ENCODE measurements around the gene FAM200C. TPM values are rescaled to one million over a fixed set of nuclear protein-coding genes. Genes with fewer than 3 reads are reported as not detected.

Gene FAM200C
- total and polyA plus RNA-seq, 2 donors (not counting 1 experiment from before 2014, with no cell fraction given): 4.0 to 5.3 TPM

DNA sequence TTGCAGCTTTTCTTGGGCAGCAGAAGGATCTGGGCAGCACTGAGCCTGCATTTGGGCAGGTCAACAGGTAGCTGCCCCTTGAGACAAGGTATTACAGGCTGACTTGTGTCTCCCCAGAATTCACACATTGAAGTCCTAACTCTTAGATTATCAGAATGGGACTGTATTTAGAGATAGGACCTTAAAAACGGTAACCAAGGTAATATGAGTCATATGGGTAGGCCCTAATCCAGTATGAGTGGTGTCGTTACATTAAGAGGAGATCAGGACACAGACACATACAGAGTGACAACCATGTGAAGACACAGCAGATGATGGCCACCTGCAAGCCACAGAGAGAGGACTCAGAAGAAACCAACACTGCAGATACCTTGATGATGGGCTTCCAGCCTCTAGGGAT lies 32.6 kb downstream of the FAM200C start:
- H3K36me3 ChIP-seq (ENCODE audit: control insufficient read depth, insufficient read depth, low read length): no peaks in the 10 kb centered on the region
- peaks cover 8% of the 10 kb centered on the region for H3K4me1 ChIP-seq (ENCODE audit: control insufficient read depth, extremely low read depth, insufficient read depth, low read length)
- no peak overlapping the region for H3K9ac ChIP-seq (ENCODE audit: insufficient read depth, low read length)
- H3K4me2 ChIP-seq (ENCODE audit: extremely low read depth, insufficient read depth, low read length): no peak overlapping the region
- TF ChIP-seq EZH2 (IDR thresholded peaks at IDR 0.05; ENCODE audit: low read length, missing control alignments): no peak
- TF ChIP-seq, protein P1, sequence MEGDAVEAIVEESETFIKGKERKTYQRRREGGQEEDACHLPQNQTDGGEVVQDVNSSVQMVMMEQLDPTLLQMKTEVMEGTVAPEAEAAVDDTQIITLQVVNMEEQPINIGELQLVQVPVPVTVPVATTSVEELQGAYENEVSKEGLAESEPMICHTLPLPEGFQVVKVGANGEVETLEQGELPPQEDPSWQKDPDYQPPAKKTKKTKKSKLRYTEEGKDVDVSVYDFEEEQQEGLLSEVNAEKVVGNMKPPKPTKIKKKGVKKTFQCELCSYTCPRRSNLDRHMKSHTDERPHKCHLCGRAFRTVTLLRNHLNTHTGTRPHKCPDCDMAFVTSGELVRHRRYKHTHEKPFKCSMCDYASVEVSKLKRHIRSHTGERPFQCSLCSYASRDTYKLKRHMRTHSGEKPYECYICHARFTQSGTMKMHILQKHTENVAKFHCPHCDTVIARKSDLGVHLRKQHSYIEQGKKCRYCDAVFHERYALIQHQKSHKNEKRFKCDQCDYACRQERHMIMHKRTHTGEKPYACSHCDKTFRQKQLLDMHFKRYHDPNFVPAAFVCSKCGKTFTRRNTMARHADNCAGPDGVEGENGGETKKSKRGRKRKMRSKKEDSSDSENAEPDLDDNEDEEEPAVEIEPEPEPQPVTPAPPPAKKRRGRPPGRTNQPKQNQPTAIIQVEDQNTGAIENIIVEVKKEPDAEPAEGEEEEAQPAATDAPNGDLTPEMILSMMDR (conservative IDR thresholded peaks at IDR 0.05 in 1 of 2, IDR thresholded peaks at IDR 0.05 in 1 of 2; ENCODE audit: low read depth in 1 of 2, low read length in 2 of 2): no peak
- H3K9me3 ChIP-seq (ENCODE audit: control insufficient read depth, insufficient read depth, low read depth, low read length): no peaks in the 10 kb centered on the region
- no peak overlapping the region for H3K27ac ChIP-seq (ENCODE audit: insufficient read depth, low read length)
- H3K4me3 ChIP-seq (replicated peaks in 1 of 4; ENCODE audit: control extremely low read depth in 1 of 4, insufficient read depth in 1 of 4, low read depth in 3 of 4, low read length in 4 of 4): no peak overlapping the region
- no peaks in the 10 kb centered on the region for H4K20me1 ChIP-seq (ENCODE audit: control insufficient read depth, extremely low read depth, insufficient read depth, low read length)
- no peak for DNase-seq (ENCODE audit: low read depth in 2 of 2)
- no peaks in the 10 kb centered on the region for H3K27me3 ChIP-seq (ENCODE audit: control insufficient read depth, insufficient read depth, low read length)
- no peak overlapping the region for H2AFZ ChIP-seq (ENCODE audit: low read length)
- no peaks in the 10 kb centered on the region for H3K79me2 ChIP-seq (ENCODE audit: control insufficient read depth, insufficient read depth, low read length)

DNA sequence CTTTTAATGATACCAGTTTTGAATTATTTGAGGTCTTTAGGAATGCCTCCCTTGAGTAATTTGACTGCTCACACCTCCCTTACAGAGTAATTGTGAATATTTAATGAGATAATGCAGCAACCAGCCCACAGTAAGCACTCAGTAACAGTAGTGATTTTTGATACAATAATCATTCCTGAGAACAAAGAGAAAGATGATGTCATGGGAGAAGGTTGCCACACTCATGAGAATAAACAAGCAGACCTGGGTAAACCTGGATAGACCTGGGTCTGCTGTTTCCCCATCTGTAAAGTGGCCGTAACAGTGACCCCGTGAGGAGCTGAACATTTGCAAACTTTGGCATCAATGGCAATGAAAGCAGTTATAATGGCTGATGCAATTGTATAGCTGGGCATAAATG lies 33.6 kb downstream of the FAM200C start:
- H3K4me2 ChIP-seq (ENCODE audit: extremely low read depth, insufficient read depth, low read length): no peak overlapping the region
- no peak for TF ChIP-seq EZH2 (IDR thresholded peaks at IDR 0.05; ENCODE audit: low read length, missing control alignments)
- TF ChIP-seq, protein P1 (conservative IDR thresholded peaks at IDR 0.05 in 1 of 2, IDR thresholded peaks at IDR 0.05 in 1 of 2; ENCODE audit: low read depth in 1 of 2, low read length in 2 of 2): no peak
- no peak overlapping the region for H3K27ac ChIP-seq (ENCODE audit: insufficient read depth, low read length)
- DNase-seq (ENCODE audit: low read depth in 2 of 2): no peak
- H4K20me1 ChIP-seq (ENCODE audit: control insufficient read depth, extremely low read depth, insufficient read depth, low read length): no peaks in the 10 kb centered on the region
- no peaks in the 10 kb centered on the region for H3K27me3 ChIP-seq (ENCODE audit: control insufficient read depth, insufficient read depth, low read length)
- no peaks in the 10 kb centered on the region for H3K79me2 ChIP-seq (ENCODE audit: control insufficient read depth, insufficient read depth, low read length)
- no peak overlapping the region for H3K4me3 ChIP-seq (replicated peaks in 1 of 4; ENCODE audit: control extremely low read depth in 1 of 4, insufficient read depth in 1 of 4, low read depth in 3 of 4, low read length in 4 of 4)
- H2AFZ ChIP-seq (ENCODE audit: low read length): no peak overlapping the region
- H3K36me3 ChIP-seq (ENCODE audit: control insufficient read depth, insufficient read depth, low read length): no peaks in the 10 kb centered on the region
- no peaks in the 10 kb centered on the region for H3K9me3 ChIP-seq (ENCODE audit: control insufficient read depth, insufficient read depth, low read depth, low read length)
- H3K4me1 ChIP-seq (ENCODE audit: control insufficient read depth, extremely low read depth, insufficient read depth, low read length): peaks cover 8% of the 10 kb centered on the region
- no peak overlapping the region for H3K9ac ChIP-seq (ENCODE audit: insufficient read depth, low read length)

DNA sequence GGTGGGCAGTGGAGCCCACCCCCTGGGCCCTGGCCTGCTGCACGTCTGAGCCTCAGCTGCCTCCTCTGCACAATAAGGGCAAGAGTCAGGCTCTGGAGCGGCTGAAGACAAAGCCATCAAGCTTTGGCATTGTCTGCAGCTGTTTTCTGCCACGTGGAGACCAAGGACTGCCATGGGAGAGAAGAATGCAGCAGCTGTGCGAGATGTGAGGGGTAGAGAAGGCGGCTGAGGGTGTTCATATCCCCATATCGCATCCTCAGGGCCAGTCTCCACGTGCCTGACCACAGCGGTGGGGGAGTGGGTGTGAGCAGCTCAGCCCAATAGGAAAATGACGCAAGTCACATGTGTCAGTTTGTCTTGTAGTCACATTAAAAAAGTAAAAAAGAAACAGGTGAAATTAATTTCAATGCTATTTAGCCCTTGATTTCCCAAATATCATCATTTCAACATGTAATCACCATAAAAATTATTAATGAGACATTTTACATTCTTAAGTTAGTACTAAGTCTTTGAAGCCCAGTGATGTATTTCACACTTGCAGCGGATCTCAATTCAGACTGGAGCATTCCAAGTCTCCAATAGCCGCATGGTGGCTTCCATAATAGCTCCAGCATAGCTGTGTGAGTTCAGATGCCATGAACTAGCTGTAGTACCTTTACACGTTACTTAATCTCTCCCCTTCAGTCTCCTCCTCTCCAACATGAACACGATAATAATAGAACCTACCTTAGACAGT lies 36.0 kb downstream of the FAM200C start:
- Histone ChIP-seq H3K27me3 (ENCODE audit: control insufficient read depth, insufficient read depth, low read length) (no peaks in the 10 kb centered on the region), H2AFZ (ENCODE audit: low read length) (peak overlapping the region; percentile 2), H3K36me3 (ENCODE audit: control insufficient read depth, insufficient read depth, low read length) (no peaks in the 10 kb centered on the region), H3K4me2 (ENCODE audit: extremely low read depth, insufficient read depth, low read length) (no peak overlapping the region), H3K4me1 (ENCODE audit: control insufficient read depth, extremely low read depth, insufficient read depth, low read length) (no peaks in the 10 kb centered on the region), H3K79me2 (ENCODE audit: control insufficient read depth, insufficient read depth, low read length) (no peaks in the 10 kb centered on the region), H3K4me3 (replicated peaks in 1 of 4; ENCODE audit: control extremely low read depth in 1 of 4, insufficient read depth in 1 of 4, low read depth in 3 of 4, low read length in 4 of 4) (no peak overlapping the region), H3K27ac (ENCODE audit: insufficient read depth, low read length) (no peak overlapping the region), H3K9me3 (ENCODE audit: control insufficient read depth, insufficient read depth, low read depth, low read length) (no peaks in the 10 kb centered on the region), H4K20me1 (ENCODE audit: control insufficient read depth, extremely low read depth, insufficient read depth, low read length) (no peaks in the 10 kb centered on the region), H3K9ac (ENCODE audit: insufficient read depth, low read length) (no peak overlapping the region)
- TF ChIP-seq EZH2 (IDR thresholded peaks at IDR 0.05; ENCODE audit: low read length, missing control alignments): no peak
- TF ChIP-seq, protein P1 (conservative IDR thresholded peaks at IDR 0.05 in 1 of 2, IDR thresholded peaks at IDR 0.05 in 1 of 2; ENCODE audit: low read depth in 1 of 2, low read length in 2 of 2): no peak
- no peak for DNase-seq (ENCODE audit: low read depth in 2 of 2)

All from fibroblast of lung (primary cell).